ENCODE results near the gene LRP1B. TPM values are rescaled to one million over a fixed set of nuclear protein-coding genes. Genes with fewer than 3 reads are reported as not detected.

The LRP1B gene
- total RNA-seq, 4 donors from 2014 or later: 0.85 to 3.3 (median 1.1) TPM; not detected in 1

GRCh38 chr2:141037361-141037760 lies 1093.5 kb downstream of the LRP1B start:
- Histone ChIP-seq H3K4me3 (no peak overlapping the region), H3K27ac (no peak overlapping the region), H3K36me3 (no peaks in the 10 kb centered on the region)

GRCh38 chr2:141035846-141036420 lies 1094.9 kb downstream of the LRP1B start:
- Histone ChIP-seq H3K4me3 (no peak overlapping the region), H3K27ac (no peak overlapping the region), H3K36me3 (no peaks in the 10 kb centered on the region), H3K27me3 (no peaks in the 10 kb centered on the region), H3K9me3 (no peaks in the 10 kb centered on the region), H3K4me1 (no peaks in the 10 kb centered on the region)
- no peak for DNase-seq
- TF ChIP-seq, protein P1, sequence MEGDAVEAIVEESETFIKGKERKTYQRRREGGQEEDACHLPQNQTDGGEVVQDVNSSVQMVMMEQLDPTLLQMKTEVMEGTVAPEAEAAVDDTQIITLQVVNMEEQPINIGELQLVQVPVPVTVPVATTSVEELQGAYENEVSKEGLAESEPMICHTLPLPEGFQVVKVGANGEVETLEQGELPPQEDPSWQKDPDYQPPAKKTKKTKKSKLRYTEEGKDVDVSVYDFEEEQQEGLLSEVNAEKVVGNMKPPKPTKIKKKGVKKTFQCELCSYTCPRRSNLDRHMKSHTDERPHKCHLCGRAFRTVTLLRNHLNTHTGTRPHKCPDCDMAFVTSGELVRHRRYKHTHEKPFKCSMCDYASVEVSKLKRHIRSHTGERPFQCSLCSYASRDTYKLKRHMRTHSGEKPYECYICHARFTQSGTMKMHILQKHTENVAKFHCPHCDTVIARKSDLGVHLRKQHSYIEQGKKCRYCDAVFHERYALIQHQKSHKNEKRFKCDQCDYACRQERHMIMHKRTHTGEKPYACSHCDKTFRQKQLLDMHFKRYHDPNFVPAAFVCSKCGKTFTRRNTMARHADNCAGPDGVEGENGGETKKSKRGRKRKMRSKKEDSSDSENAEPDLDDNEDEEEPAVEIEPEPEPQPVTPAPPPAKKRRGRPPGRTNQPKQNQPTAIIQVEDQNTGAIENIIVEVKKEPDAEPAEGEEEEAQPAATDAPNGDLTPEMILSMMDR (IDR thresholded peaks at IDR 0.05): no peak
- TF ChIP-seq POLR2A (IDR thresholded peaks at IDR 0.05): no peak

More at GRCh38 chr2:141037361-141037760, 1093.5 kb downstream of the LRP1B start:
- H3K9me3 ChIP-seq: no peaks in the 10 kb centered on the region
- H3K27me3 ChIP-seq: no peaks in the 10 kb centered on the region
- TF ChIP-seq, protein P1 (IDR thresholded peaks at IDR 0.05): no peak
- TF ChIP-seq POLR2A (IDR thresholded peaks at IDR 0.05): no peak
- DNase-seq: no peak
- H3K4me1 ChIP-seq: no peaks in the 10 kb centered on the region

GRCh38 chr2:141029428-141030078 lies 1101.3 kb downstream of the LRP1B start:
- TF ChIP-seq POLR2A (IDR thresholded peaks at IDR 0.05): no peak
- TF ChIP-seq, protein P1 (IDR thresholded peaks at IDR 0.05): no peak
- H3K4me3 ChIP-seq: no peak overlapping the region
- no peaks in the 10 kb centered on the region for H3K36me3 ChIP-seq
- DNase-seq: no peak
- H3K9me3 ChIP-seq: no peaks in the 10 kb centered on the region
- H3K27me3 ChIP-seq: no peaks in the 10 kb centered on the region
- H3K4me1 ChIP-seq: no peaks in the 10 kb centered on the region
- no peak overlapping the region for H3K27ac ChIP-seq

GRCh38 chr2:141027221-141027620 lies 1103.6 kb downstream of the LRP1B start:
- Histone ChIP-seq H3K4me1 (no peaks in the 10 kb centered on the region), H3K27ac (no peak overlapping the region), H3K9me3 (no peaks in the 10 kb centered on the region), H3K27me3 (no peaks in the 10 kb centered on the region), H3K4me3 (no peak overlapping the region), H3K36me3 (no peaks in the 10 kb centered on the region)
- no peak for DNase-seq
- TF ChIP-seq, protein P1 (IDR thresholded peaks at IDR 0.05): no peak
- no peak for TF ChIP-seq POLR2A (IDR thresholded peaks at IDR 0.05)

- Histone ChIP-seq H3K4me3 (no peak overlapping the region), H3K36me3 (no peaks in the 10 kb centered on the region), H3K27me3 (no peaks in the 10 kb centered on the region), H3K4me1 (no peaks in the 10 kb centered on the region), H3K9me3 (no peaks in the 10 kb centered on the region), H3K27ac (no peak overlapping the region)
- DNase-seq: no peak
- no peak for TF ChIP-seq POLR2A (IDR thresholded peaks at IDR 0.05)
- TF ChIP-seq, protein P1 (IDR thresholded peaks at IDR 0.05): no peak
Observed at GRCh38 chr2:141021611-141022010, 1109.2 kb downstream of the LRP1B start.

Data from Peyer's patch (tissue), 4 donors.